Brain microvascular endothelial cell (primary cell): Measurements from ENCODE around the gene CREB3L2.
A peak's percentile ranks its signal among the peaks of the same experiment; 100 is the strongest.

ENCODE experiments used
- DNase-seq: peaks from one replicate; pipeline ENCODE4 v3.0.0-alpha.2; 2020
- H3K27ac ChIP-seq: fragments of 250-450 bp; sonication (Bioruptor Pico); 2 replicates; pipeline ENCODE4 v1.5.1; 2020; ENCODE audit warnings: mild to moderate bottlenecking, moderate library complexity
- H3K27me3 ChIP-seq: fragments of 250-450 bp; sonication (Bioruptor Pico); replicated peaks from 2 replicates; pipeline ENCODE4 v1.5.1; 2020; ENCODE audit warnings: mild to moderate bottlenecking
- H3K36me3 ChIP-seq: fragments of 250-450 bp; sonication (Bioruptor Pico); replicated peaks from 2 replicates; pipeline ENCODE4 v1.5.1; 2020; ENCODE audit warnings: mild to moderate bottlenecking
- H3K4me3 ChIP-seq: 2 replicates; pipeline ENCODE4 v1.5.1; 2011; ENCODE audit warnings: low read depth, mild to moderate bottlenecking, control low read depth, low read length, moderate library complexity
- in situ Hi-C: cut with HindIII; loops from 2 replicates; pipeline ENCODE4 v1.10.0; 2017; ENCODE audit warnings: low sequenced_read_pairs, low pct_ligation_motif_present
- TF ChIP-seq, protein P1 (sequence below): IDR thresholded peaks from 2 replicates; pipeline ENCODE4 v1.5.1; 2011; ENCODE audit warnings: low read depth, mild to moderate bottlenecking, moderate library complexity, low read length, control low read depth, inconsistent platforms; ENCODE audit errors: missing control alignments

The CREB3L2 gene

DNA sequence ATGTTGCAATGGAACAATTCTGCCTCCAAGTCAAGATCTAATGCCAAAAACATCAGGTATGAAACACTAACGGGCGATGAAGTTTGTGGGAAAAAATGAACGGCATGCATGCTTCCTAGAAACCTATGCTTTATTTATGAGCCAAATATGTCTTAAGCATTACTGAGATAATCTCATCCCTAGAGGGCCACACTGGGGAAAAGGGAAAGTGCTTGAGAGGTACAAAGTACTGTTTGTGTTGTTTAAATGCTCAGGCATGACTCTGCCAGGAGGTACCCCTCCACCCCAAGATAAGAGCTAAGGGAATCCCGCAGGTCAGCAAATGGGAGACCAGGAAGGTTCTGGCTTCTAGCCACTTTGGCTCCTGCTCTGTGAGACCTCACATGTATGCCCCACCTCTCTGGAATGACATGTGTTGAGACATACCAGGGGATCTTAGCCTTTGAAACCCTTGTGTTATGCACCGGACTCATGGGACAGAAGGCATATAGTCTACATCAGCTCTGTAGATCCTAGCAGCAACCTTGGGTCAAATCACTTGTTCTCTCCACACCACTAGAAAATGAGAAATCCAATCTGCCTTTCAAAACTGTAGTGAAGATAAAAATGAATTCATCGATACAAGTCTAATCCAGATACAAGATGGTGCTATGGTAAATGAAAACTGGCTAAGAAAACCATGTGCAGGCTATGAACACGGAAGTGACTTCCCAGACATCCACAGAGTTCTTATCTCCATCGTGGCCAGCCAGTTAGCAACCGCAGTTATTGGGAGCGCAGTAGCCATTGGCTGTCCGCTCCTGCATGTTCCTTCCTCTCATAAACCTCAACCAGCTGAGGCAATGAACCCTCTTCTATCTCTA is 61.0 kb downstream of the CREB3L2 start:
- Histone ChIP-seq H3K36me3 (peaks cover 7% of the 10 kb centered on the region), H3K4me3 (no peak overlapping the region), H3K27ac (peak overlapping the region; percentile 97), H3K27me3 (no peaks in the 10 kb centered on the region)
- TF ChIP-seq, protein P1, sequence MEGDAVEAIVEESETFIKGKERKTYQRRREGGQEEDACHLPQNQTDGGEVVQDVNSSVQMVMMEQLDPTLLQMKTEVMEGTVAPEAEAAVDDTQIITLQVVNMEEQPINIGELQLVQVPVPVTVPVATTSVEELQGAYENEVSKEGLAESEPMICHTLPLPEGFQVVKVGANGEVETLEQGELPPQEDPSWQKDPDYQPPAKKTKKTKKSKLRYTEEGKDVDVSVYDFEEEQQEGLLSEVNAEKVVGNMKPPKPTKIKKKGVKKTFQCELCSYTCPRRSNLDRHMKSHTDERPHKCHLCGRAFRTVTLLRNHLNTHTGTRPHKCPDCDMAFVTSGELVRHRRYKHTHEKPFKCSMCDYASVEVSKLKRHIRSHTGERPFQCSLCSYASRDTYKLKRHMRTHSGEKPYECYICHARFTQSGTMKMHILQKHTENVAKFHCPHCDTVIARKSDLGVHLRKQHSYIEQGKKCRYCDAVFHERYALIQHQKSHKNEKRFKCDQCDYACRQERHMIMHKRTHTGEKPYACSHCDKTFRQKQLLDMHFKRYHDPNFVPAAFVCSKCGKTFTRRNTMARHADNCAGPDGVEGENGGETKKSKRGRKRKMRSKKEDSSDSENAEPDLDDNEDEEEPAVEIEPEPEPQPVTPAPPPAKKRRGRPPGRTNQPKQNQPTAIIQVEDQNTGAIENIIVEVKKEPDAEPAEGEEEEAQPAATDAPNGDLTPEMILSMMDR = no peak
- in situ Hi-C loops = no loop called here
- peak; percentile 86 for DNase-seq

DNA sequence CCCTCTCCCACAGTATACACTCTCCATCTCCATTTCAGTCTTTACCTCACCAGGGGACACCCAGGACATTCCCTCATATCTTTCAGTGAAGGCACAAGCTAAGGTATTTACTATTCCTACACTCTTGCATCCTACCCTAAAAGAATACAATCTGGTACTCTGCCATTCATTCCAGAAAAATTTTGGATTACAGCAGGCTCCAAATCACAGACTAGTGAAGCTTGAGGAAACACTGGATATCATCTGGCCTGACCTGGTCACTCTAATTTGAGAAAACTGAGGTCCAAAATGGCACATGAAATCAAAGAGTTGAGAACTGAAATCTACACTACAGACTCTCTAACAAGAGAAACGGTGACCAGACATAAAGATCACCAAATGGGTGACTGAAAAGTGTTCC is 61.7 kb downstream of the CREB3L2 start:
- in situ Hi-C loops = no loop called here
- peaks cover 3% of the 10 kb centered on the region for H3K36me3 ChIP-seq
- H3K27me3 ChIP-seq = no peaks in the 10 kb centered on the region
- no peak overlapping the region for H3K4me3 ChIP-seq
- TF ChIP-seq, protein P1 = no peak
- DNase-seq = no peak
- H3K27ac ChIP-seq = peak overlapping the region; percentile 97

GRCh38 chr7:137937202-137937560 is 64.7 kb downstream of the CREB3L2 start:
- TF ChIP-seq, protein P1 = no peak
- in situ Hi-C loops = no loop called here
- Histone ChIP-seq H3K27me3 (no peaks in the 10 kb centered on the region), H3K27ac (peak overlapping the region; percentile 46), H3K4me3 (no peak overlapping the region), H3K36me3 (peaks cover 3% of the 10 kb centered on the region)
- DNase-seq = no peak

DNA sequence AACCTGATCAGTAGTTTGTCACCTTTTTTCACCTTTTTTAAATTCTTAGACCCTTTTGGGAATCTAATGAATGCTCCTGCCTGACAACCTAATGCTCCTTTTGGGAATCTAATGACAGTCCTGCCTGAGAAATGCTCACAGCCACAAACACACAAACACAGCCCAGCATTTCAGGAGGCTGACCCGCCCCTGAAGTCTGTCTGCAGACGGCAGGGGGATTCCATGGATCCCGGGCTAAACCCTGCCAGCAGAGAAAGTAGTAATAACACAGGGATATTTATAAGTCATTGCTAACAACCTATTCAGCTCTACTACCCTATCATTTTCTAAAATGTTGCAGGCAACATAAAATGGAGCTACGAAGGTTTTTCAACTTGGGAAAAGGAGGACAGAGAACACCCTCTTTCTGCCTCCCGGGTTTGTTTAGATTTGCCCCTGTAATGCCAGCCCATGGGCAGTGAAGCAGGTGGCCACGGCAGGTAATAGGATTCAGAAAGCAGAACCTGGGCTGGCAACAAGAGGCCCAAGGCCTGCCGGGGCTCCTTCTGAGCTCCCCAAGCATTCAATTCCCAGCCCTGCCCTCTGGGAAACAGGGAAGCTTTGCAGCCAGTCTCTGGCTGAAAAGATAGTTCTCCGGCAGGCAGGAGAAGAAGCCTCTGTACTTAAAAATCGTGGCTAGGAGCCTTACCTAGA is 65.2 kb downstream of the CREB3L2 start:
- Histone ChIP-seq H3K4me3 (no peak overlapping the region), H3K27me3 (no peaks in the 10 kb centered on the region), H3K27ac (peak overlapping the region; percentile 46), H3K36me3 (peaks cover 3% of the 10 kb centered on the region)
- no peak for DNase-seq
- in situ Hi-C loops = no loop called here
- TF ChIP-seq, protein P1 = no peak

DNA sequence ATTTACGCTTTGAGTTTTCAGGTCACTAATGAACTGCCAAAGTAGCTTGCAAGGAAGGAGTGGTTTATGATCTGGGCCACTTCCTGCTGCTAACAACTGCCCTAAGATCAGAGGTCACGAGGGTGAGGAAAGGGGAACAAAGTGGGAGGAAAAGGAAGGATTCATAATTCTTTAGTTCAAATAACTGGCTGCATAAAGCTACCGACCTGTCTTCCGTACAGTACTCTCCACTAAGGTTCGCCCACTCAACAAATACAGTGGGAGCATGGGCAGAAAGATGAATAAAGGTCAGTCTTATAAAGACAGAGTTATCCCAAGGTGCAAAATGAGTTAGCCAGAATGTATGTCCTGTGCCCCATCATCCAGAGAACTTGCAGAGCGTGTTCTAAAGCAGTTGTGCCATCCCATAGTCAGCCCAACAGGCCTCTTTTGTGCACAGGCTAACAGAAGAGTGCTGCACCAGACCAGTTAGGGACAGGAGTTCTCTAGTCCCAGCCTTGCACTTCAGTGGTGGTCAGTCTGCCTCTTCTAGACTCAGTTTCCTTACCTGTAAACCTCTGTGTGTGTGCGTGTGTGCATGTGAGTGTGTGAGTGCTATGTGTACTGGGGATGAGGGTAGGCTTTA is 65.9 kb downstream of the CREB3L2 start:
- H3K27me3 ChIP-seq = no peaks in the 10 kb centered on the region
- H3K36me3 ChIP-seq = peaks cover 3% of the 10 kb centered on the region
- in situ Hi-C loops = no loop called here
- no peak for DNase-seq
- TF ChIP-seq, protein P1 = no peak
- peak overlapping the region; percentile 46 for H3K27ac ChIP-seq
- no peak overlapping the region for H3K4me3 ChIP-seq
